K562 (cell line): ENCODE measurements around the gene WDR64. TPM values are rescaled to one million over a fixed set of nuclear protein-coding genes. Genes with fewer than 3 reads are reported as not detected.

Experiments
- FUS ChIP-seq: fragments of 200-400 bp; formaldehyde crosslinking; optimal IDR thresholded peaks from 2 replicates; pipeline ENCODE3; 2017; ENCODE audit warnings: low read depth, low read length
- MAFF ChIP-seq: IDR thresholded peaks from 2 replicates; pipeline ENCODE4 v1.6.1; 2012; ENCODE audit warnings: low read length, improper control_type of control experiment
- NR2F6 ChIP-seq: fragments of 450-650 bp; formaldehyde crosslinking; IDR thresholded peaks from 2 replicates; pipeline ENCODE4 v1.4.0; 2020; ENCODE audit warnings: mild to moderate bottlenecking
- RAD21 ChIP-seq, 2 experiments: fragments of 250-450 bp in 1 of 2; fragments of 450-650 bp in 1 of 2; sonication (Bioruptor Pico) in 1 of 2; formaldehyde crosslinking in 1 of 2; IDR thresholded peaks in 1 of 2; conservative IDR thresholded peaks in 1 of 2; 2 replicates each; pipeline versions ENCODE4 v1.4.0 to v1.8.0; 2020 to 2022; ENCODE audit warnings: mild to moderate bottlenecking in 2 of 2, moderate library complexity in 1 of 2
- RCOR1 ChIP-seq, 2 experiments: IDR thresholded peaks; 2 replicates each; pipeline ENCODE4 v1.6.1; 2012; ENCODE audit warnings: low read depth in 2 of 2, low read length in 2 of 2, borderline replicate concordance in 1 of 2, improper control_type of control experiment in 1 of 2
- SRSF1 ChIP-seq: fragments of 200-400 bp; formaldehyde crosslinking; IDR thresholded peaks from 2 replicates; pipeline ENCODE4 v1.6.1; 2017; ENCODE audit warnings: mild to moderate bottlenecking, low read depth, low read length, moderate library complexity
- ZFP30 ChIP-seq: fragments of 250-450 bp; sonication (Bioruptor Pico); IDR thresholded peaks from 2 replicates; pipeline ENCODE4 v1.8.0; 2022; ENCODE audit warnings: moderate library complexity, mild to moderate bottlenecking, inconsistent platforms, borderline replicate concordance
- ZNF124 ChIP-seq: sonication (generic); formaldehyde crosslinking; IDR thresholded peaks from 2 replicates; pipeline ENCODE4 v1.8.1; 2022; ENCODE audit warnings: missing genetic modification reagents
- ZNF316 ChIP-seq: fragments of 450-650 bp; IDR thresholded peaks from 2 replicates; pipeline ENCODE4 v1.6.1; 2016
- ZNF436 ChIP-seq: fragments of 250-450, 450-650 bp; sonication (Bioruptor Pico); formaldehyde crosslinking; IDR thresholded peaks from 2 replicates; pipeline ENCODE4 v1.7.0; 2020; ENCODE audit warnings: mild to moderate bottlenecking
- ZNF583 ChIP-seq: fragments of 250-450 bp; sonication (Bioruptor Pico); IDR thresholded peaks from 2 replicates; pipeline ENCODE4 v1.4.0; 2020
- polyA plus RNA-seq, 8 experiments: library from polyadenylated mRNA; depleted of rRNA in 4 of 8; stranded (reverse) in 5 of 8; unstranded in 3 of 8; fragments of >200 nt; fragmentation: Nextera tagmentation in 2 of 8; fragmentation: Illumina TruSeq in 1 of 8; extraction: Ambion mirVana in 2 of 8; extraction: Trizol in 1 of 8; gene quantifications; 2 replicates each; pipeline versions ENCODE4 v1.2.1 to v1.2.3, GENCODE V29; 2011 to 2014; ENCODE audit warnings: inconsistent platforms in 1 of 8, missing spikeins in 1 of 8
- total RNA-seq, 7 experiments: library from RNA; depleted of rRNA in 6 of 7; stranded (reverse); fragments of >200 nt in 6 of 7; fragmentation: Illumina TruSeq in 2 of 7; extraction: Trizol in 2 of 7; gene quantifications; 2 replicates each; pipeline versions ENCODE4 v1.2.1 to v1.2.3, GENCODE V29; 2011 to 2021; ENCODE audit warnings: low replicate concordance in 1 of 7
- TF ChIP-seq, protein P1 (sequence below): fragments of 450-650 bp; formaldehyde crosslinking; IDR thresholded peaks from 2 replicates; pipeline ENCODE4 v1.4.0; 2020; ENCODE audit warnings: mild to moderate bottlenecking
- TF ChIP-seq, protein P2 (sequence below): fragments of 450-650 bp; IDR thresholded peaks from 2 replicates; pipeline ENCODE4 v1.6.1; 2016; ENCODE audit warnings: low read depth
- TF ChIP-seq, protein P3 (sequence below): sonication (generic); formaldehyde crosslinking; IDR thresholded peaks from 2 replicates; pipeline ENCODE4 v1.8.0; 2022; ENCODE audit warnings: missing genetic modification reagents, mild to moderate bottlenecking, borderline replicate concordance

The WDR64 gene
- total and polyA plus RNA-seq, 9 of the 15 experiments (the other 6 are each of a cell fraction or from before 2014, with no cell fraction given) = 0.06 to 0.29 (median 0.19) TPM; not detected in 5

DNA sequence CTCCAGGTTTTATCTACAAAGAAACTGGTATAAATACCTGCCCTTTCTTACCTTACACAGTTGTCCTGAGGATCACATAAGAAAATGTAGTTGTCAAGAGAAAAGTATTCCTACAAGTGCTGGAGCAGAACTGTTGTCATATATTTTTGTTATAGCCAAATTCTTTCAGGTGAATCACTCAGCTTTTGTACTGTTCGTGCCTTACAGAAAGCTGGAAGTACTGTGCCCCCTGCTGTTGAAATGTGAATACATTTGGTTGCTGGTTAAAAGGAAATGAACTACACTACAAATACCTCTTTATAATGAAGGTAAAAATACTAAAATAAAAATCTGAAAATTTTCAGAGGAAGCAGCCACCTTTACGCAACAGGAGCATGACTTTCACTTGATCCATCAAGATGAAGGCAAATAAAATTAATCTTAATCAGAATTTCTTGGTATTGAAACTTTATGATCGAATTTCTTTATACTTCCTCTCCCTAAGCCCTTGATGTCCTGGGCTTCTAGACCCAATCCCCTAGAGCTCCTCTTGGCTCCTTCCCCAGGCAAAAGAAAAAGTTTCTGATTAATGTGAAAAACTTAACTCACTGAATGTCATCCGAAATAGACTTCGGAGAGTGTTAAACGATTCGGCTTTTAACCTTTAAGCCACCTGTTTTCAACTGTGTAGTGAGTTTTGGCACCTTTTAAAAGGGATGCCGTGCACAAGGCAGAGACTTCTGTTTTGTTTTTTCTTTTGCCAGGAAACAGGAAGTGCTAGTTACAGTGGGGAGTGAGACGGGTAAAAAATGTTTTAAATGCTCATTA lies 24.4 kb upstream of the WDR64 start (continued):
- TF ChIP-seq NR2F6 = no peak
- TF ChIP-seq MAFF = no peak
- TF ChIP-seq ZNF583 (CRISPR knock-in tag) = no peak
- TF ChIP-seq RCOR1 (IDR thresholded peaks at IDR 0.05; ENCODE audit: borderline replicate concordance in 1 of 2, low read depth in 2 of 2, low read length in 2 of 2) = no peak
- TF ChIP-seq ZNF316 = no peak
- TF ChIP-seq, protein P1, sequence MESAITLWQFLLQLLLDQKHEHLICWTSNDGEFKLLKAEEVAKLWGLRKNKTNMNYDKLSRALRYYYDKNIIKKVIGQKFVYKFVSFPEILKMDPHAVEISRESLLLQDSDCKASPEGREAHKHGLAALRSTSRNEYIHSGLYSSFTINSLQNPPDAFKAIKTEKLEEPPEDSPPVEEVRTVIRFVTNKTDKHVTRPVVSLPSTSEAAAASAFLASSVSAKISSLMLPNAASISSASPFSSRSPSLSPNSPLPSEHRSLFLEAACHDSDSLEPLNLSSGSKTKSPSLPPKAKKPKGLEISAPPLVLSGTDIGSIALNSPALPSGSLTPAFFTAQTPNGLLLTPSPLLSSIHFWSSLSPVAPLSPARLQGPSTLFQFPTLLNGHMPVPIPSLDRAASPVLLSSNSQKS = no peak
- TF ChIP-seq, protein P2, sequence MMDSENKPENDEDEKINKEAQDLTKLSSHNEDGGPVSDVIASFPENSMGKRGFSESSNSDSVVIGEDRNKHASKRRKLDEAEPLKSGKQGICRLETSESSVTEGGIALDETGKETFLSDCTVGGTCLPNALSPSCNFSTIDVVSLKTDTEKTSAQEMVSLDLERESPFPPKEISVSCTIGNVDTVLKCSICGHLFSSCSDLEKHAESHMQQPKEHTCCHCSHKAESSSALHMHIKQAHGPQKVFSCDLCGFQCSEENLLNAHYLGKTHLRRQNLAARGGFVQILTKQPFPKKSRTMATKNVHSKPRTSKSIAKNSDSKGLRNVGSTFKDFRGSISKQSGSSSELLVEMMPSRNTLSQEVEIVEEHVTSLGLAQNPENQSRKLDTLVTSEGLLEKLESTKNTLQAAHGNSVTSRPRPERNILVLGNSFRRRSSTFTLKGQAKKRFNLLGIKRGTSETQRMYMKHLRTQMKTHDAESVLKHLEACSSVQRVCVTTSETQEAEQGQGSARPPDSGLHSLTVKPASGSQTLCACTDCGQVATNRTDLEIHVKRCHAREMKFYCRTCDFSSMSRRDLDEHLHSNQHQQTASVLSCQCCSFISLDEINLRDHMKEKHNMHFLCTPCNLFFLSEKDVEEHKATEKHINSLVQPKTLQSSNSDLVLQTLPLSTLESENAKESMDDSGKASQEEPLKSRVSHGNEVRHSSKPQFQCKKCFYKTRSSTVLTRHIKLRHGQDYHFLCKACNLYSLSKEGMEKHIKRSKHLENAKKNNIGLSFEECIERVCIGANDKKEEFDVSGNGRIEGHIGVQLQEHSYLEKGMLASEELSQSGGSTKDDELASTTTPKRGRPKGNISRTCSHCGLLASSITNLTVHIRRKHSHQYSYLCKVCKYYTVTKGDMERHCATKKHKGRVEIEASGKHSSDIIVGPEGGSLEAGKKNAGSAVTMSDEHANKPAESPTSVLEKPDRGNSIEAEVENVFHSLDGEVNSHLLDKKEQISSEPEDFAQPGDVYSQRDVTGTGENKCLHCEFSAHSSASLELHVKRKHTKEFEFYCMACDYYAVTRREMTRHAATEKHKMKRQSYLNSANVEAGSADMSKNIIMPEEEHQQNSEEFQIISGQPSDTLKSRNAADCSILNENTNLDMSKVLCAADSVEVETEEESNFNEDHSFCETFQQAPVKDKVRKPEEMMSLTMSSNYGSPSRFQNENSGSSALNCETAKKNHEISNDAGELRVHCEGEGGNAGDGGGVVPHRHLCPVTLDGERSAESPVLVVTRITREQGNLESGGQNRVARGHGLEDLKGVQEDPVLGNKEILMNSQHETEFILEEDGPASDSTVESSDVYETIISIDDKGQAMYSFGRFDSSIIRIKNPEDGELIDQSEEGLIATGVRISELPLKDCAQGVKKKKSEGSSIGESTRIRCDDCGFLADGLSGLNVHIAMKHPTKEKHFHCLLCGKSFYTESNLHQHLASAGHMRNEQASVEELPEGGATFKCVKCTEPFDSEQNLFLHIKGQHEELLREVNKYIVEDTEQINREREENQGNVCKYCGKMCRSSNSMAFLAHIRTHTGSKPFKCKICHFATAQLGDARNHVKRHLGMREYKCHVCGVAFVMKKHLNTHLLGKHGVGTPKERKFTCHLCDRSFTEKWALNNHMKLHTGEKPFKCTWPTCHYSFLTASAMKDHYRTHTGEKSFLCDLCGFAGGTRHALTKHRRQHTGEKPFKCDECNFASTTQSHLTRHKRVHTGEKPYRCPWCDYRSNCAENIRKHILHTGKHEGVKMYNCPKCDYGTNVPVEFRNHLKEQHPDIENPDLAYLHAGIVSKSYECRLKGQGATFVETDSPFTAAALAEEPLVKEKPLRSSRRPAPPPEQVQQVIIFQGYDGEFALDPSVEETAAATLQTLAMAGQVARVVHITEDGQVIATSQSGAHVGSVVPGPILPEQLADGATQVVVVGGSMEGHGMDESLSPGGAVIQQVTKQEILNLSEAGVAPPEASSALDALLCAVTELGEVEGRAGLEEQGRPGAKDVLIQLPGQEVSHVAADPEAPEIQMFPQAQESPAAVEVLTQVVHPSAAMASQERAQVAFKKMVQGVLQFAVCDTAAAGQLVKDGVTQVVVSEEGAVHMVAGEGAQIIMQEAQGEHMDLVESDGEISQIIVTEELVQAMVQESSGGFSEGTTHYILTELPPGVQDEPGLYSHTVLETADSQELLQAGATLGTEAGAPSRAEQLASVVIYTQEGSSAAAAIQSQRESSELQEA = no peak
- peak; percentile 80 to 81 for TF ChIP-seq RAD21 (CRISPR knock-in tag; conservative IDR thresholded peaks at IDR 0.05 in 1 of 2, IDR thresholded peaks at IDR 0.05 in 1 of 2)
- TF ChIP-seq ZFP30 (CRISPR knock-in tag) = no peak
- TF ChIP-seq FUS = no peak
- no peak for TF ChIP-seq ZNF124 (CRISPR knock-in tag)
- no peak for TF ChIP-seq SRSF1
- TF ChIP-seq, protein P3, sequence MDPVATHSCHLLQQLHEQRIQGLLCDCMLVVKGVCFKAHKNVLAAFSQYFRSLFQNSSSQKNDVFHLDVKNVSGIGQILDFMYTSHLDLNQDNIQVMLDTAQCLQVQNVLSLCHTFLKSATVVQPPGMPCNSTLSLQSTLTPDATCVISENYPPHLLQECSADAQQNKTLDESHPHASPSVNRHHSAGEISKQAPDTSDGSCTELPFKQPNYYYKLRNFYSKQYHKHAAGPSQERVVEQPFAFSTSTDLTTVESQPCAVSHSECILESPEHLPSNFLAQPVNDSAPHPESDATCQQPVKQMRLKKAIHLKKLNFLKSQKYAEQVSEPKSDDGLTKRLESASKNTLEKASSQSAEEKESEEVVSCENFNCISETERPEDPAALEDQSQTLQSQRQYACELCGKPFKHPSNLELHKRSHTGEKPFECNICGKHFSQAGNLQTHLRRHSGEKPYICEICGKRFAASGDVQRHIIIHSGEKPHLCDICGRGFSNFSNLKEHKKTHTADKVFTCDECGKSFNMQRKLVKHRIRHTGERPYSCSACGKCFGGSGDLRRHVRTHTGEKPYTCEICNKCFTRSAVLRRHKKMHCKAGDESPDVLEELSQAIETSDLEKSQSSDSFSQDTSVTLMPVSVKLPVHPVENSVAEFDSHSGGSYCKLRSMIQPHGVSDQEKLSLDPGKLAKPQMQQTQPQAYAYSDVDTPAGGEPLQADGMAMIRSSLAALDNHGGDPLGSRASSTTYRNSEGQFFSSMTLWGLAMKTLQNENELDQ (CRISPR knock-in tag) = no peak
- TF ChIP-seq ZNF436 (CRISPR knock-in tag) = no peak
